Spleen (tissue), 7 donors: Measurements from ENCODE around the gene GRK4.

Source experiments
- CTCF ChIP-seq, 11 experiments: fragments of 200-600 bp in 7 of 11; fragments of 450-650 bp in 4 of 11; sonication (generic) in 4 of 11; IDR thresholded peaks in 8 of 11; conservative IDR thresholded peaks in 3 of 11; 1 replicate in 7 of 11; 2 replicates in 4 of 11; pipeline versions ENCODE4 v1.4.0 to v1.8.0; 2016 to 2021; ENCODE audit warnings: antibody characterized with exemption in 11 of 11, inconsistent platforms in 4 of 11, mild to moderate bottlenecking in 1 of 11
- POLR2AphosphoS5 ChIP-seq, 3 donors: sonication (generic); formaldehyde crosslinking; IDR thresholded peaks; one replicate each; pipeline ENCODE4 v1.5.1; 2017; ENCODE audit warnings: antibody characterized with exemption in 3 of 3
- donor health status: DM: no; HTN: no; CAD: no; lungs with moderate emphysema.
- donor health status: DM: no; HTN: no; CAD: no.
- donor health status: DM: no; HTN: no; CAD: no.

- no peak for TF ChIP-seq CTCF (IDR thresholded peaks at IDR 0.05 in 8 of 11, conservative IDR thresholded peaks at IDR 0.05 in 3 of 11)
- peak in 1 of 3 donors; percentile 14 for TF ChIP-seq POLR2AphosphoS5 (IDR thresholded peaks at IDR 0.05)
Observed at GRCh38 chr4:2941138-2942036, 22.0 kb upstream of the GRK4 start.
